Anterior cingulate cortex (tissue), 58 donors: ENCODE measurements around the gene SCN2A.

ENCODE experiments used
- DNase-seq, 58 donors: peaks; one replicate each; lab custom pipeline; 2025; lab: John Stamatoyannopoulos, UW

SCN2A gene

DNA sequence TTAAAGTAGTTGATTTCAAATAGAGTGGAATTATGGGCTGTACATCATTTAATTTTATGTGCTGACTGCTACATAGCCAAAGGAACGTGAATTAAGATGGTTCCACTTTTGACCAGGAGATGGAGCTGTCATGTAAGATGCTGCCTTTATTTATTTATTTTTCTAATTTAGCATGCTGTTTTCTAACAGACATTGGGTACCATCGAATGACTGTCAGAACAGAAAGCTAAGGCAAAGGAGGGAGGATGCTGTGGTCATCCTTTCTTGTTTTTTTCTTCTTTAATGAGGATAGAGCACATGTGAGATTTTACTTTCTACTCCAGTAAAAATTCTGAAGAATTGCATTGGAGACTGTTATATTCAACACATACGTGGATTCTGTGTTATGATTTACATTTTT, at the start of gene SCN2A:
SCN2A (plus strand) TSS at position 185 of the 400 bp plus-strand sequence. CDS start 56,410 bp downstream, outside the sequence.
- peak in 6 of 58 donors; percentile 2 to 48 (median 5) for DNase-seq

- no peak for DNase-seq
These were observed 48.0 kb upstream of the SCN2A start for GRCh38 chr2:165191096-165191728.

GRCh38 chr2:165192729-165193128, 46.5 kb upstream of the SCN2A start:
- DNase-seq, result no peak

DNA sequence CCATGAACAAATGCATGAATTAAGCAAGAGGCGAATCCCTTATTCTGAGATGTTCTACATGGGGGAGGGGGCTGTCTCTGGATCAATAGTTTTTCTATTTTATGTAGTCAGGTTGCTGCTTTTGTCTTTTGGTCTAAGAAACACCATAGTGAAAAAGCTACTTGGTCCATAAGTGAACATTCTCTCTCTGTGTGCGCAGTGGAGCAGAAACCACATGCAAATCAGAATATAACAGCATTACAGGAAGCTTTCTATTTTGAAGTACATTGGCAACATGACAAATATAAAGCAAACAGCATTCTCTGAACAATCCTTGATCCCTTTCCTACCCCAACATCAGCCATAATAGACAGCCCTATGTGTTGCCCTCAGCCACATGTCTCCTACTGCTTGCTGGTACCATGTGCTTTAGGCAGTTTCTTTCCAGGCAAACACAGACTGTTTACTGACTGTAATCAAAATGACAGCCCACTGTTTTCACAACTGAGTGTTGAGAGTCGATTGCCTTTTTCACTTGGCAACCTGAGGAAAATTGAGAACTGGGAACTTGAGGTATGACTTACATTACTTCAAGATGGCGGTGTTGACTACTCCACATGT, 45.9 kb upstream of the SCN2A start:
- DNase-seq, result no peak

GRCh38 chr2:165196411-165196810, 42.8 kb upstream of the SCN2A start:
- DNase-seq, result no peak

DNA sequence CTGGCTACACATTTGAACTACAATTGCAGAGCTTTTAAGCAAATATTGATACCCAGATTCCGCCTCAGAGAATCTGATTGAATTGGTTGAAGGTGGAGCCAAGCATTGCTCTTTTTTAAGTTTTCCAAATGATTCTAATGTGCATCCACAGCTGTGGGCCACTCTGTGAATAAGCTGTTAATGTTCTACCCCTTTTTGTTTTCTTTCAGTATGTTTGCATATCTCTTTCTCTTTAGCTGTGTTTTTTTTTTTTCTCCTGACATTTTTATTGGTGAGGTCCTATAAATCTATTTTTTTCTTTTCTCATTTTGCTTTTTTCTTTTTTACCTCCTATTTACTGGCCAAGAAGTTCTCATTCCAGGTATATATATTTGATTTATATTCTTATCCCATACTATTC, 41.9 kb upstream of the SCN2A start:
- no peak for DNase-seq

GRCh38 chr2:165198181-165198580, 41.0 kb upstream of the SCN2A start:
- DNase-seq, result no peak

DNA sequence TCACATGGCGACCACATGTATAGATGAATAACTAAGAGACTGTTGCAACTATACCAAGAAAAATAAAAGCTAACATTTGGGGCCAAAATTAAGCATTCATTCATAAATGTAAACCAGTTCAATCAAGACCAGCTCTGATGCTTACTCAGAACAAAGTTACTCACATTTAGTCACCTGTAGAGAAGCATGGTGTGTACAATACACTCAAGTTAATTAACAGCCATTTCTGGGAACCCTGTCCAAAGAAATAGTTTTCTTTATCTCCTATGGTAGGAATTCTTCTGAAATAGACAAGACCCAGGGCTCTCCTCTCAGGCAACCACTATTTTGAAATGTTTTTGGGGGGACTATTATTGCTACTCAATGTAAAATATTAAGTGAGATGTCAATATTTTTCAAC, 37.0 kb upstream of the SCN2A start:
- no peak for DNase-seq

DNA sequence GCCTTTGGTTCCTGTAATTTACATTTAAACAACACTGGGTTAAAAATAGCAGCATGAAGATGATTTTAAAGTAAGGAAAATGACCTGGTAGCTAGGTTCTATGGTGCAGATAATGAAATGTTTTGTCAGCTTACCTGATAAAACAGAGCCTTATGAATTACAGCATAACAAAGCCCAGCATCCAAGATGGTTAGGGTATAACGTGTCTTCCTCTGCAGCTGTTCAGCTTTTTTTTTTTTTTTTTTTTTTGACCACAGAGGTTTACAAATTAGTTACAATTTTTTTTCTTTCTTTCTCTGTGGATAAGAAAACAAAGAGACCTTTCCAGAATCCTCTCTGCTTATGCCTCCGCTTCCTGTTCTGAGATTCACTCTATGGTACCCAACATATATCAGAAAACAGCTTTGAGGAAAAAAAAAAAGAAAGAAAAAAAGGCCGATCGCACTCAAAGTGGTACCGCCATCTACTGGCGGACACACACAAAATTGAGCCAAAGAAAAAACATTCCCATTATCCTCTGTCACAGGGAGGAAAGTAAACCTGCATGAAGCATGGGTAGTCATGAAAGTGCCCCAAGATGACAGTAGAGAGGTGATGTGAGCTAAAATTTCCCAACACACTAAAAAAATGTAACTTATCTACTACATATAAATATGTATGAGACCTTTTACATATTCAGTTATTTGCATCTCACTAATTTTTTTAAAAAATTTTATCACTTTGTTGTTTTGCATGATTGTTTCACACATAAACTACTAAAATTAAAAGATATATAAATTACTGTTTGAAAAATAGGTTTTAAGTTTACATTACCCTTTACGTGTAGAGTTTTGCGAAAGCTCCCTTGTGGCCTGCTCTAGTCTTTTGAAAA, 35.3 kb upstream of the SCN2A start, which contains the start of gene SCN3A:
SCN3A (minus strand) TSS at position 362 of the 871 bp plus-strand sequence. CDS start 27,656 bp downstream, outside the sequence.
- peak in 24 of 58 donors; percentile 0 to 34 (median 4) for DNase-seq

DNA sequence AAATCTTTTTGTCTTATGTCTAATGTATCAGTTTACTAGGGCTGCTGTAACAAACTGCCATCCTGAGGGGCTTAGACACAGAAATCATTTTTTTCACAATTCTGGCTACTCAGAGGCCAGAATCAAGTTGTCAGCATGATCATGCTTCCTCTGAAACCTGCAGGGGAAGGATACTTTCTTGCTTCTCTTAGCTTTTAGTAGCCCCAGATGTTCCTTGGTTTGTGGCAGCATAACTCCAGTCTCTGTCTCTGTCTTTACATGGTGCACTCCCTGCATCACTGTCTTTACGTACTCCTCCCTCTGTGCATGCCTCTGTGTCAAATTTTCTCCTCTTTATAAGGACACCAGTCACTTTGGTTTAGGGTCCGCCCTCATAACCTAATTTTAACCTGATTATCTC, 33.3 kb upstream of the SCN2A start:
- no peak for DNase-seq

DNA sequence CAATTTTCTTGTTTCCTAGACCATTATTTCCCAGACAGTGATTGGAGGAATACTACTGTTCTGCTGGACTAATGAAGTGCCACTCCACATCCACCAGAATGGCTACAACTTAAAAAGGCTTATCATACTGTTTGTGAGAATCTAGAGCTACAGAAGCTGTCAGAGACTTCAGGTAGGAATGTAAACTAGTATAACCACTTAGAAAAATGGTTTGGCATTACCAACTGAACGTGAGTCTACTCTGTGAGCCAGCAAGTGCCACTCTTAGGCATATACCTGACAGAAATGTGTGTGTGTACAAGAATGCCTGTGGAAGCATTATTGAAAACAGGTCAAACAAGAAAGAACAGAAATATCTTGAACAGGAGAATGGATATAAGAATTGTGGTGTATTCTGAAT, 31.1 kb upstream of the SCN2A start:
- no peak for DNase-seq

DNA sequence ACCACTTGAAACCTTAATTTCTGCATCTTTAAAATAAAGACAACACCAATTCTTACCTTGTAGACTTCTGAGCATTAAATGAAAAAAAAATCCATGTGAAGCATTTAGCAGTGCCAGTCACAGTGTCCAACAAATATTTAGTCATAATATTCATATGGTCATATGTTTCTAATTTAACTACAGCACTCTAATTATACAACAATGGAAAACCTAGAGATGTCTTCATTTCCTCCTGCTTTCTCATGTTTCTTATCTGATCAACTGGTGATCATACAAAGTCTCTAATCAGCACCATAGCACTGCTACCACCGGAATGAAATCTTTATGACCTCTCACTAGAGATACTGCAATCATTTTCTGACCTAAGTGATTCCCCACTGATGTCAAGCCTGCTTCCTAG, 25.1 kb upstream of the SCN2A start:
- DNase-seq, result no peak

- no peak for DNase-seq
These were observed 19.7 kb upstream of the SCN2A start for GRCh38 chr2:165219481-165219880.

DNA sequence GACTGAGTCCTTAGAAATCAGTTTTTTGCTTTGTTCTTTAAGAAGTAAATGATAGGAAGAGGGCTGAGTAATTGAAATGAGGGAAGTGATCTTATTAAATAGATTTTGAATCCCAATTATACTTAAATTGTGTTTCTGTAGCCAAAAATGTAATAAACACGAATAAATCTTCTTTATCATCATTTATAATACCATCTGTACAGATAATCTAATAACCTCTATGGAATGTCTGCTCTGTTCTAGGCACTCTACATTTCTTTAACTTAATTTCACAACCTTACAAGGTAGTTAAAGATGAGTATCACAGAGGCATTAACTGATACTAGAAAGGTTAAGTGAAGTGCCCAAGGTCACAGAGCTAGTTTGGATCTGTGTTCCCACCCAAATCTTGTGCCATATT, 14.3 kb upstream of the SCN2A start:
- DNase-seq, result no peak

GRCh38 chr2:165227571-165227970, 11.6 kb upstream of the SCN2A start:
- DNase-seq, result no peak

- DNase-seq, result no peak
These were observed 2.2 kb upstream of the SCN2A start for GRCh38 chr2:165237056-165237455.

DNA sequence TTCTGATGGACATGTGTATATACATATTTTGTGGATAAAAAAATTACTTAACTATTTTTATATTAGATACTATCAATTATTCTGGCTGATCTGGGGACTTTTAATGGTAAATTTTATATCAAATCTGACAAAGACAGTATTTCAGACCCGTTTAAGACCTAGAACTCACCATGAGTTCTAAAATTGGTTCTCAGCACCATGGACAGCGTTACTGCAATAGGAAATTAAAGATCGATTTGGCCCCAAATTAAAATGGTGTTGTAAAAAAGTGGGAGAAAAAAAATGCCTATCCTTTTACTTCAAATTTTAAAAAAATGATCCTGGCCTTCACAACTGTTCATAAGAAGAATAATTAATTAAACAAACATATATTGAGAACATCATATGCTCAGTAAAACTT, 919 bp upstream of the SCN2A start:
- DNase-seq, result no peak

GRCh38 chr2:165239856-165240515, 772 bp downstream of the SCN2A start:
- DNase-seq, result no peak

- DNase-seq, result no peak
These were observed 1.7 kb downstream of the SCN2A start for GRCh38 chr2:165240916-165241315.

DNA sequence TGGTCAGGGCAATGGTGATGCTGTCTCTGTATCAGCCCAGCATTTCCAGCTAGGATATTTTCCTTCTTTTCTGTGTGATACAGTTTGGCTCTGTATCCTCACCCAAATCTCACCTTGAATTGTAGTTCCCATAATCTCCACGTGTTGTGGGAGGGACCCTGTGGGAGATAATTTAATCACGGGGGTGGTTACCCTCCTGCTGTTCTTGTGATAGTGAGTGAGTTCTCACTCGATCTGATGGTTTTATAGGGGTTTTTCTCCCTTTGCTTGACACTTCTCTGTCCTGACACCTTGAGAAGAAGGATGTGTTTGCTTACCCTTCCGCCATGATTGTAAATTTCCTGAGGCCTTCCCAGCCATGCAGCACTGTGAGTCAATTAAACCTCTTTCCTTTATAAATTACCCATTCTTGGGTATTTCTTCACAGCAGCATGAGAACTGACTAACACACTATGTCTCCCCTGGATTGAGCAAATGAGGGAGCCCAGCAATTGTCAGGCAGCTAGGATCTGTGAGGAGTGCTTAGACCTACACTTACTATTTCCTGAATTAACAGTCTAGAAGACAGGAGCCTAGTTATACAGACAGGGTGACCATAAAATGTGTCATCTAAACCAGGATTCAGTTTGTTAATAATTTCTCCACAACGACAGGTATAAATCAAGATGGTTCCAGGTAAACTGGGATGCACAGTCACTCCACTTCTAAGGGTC, 6.0 kb downstream of the SCN2A start:
- no peak for DNase-seq
